ENCODE results near the gene CASTOR1.

Gene CASTOR1

GRCh38 chr22:30312053-30312452 is 22.7 kb upstream of the CASTOR1 start:
- no peak overlapping the region for H3K4me3 ChIP-seq (ENCODE audit: low read depth, low read length)
- DNase-seq (ENCODE audit: low read depth), result no peak
- no peak for TF ChIP-seq CTCF (IDR thresholded peaks at IDR 0.05; ENCODE audit: insufficient read depth, low read depth, low read length, missing control alignments)

- H3K4me3 ChIP-seq (ENCODE audit: low read depth, low read length), result no peak overlapping the region
- no peak for DNase-seq (ENCODE audit: low read depth)
- TF ChIP-seq CTCF (IDR thresholded peaks at IDR 0.05; ENCODE audit: insufficient read depth, low read depth, low read length, missing control alignments), result no peak
Measured at GRCh38 chr22:30310881-30311771, 21.8 kb upstream of the CASTOR1 start.

GRCh38 chr22:30309951-30310741 is 20.8 kb upstream of the CASTOR1 start:
- TF ChIP-seq CTCF (IDR thresholded peaks at IDR 0.05; ENCODE audit: insufficient read depth, low read depth, low read length, missing control alignments), result no peak
- H3K4me3 ChIP-seq (ENCODE audit: low read depth, low read length), result no peak overlapping the region
- peak; percentile 74 for DNase-seq (ENCODE audit: low read depth)

- peak; percentile 88 for DNase-seq (ENCODE audit: low read depth)
- TF ChIP-seq CTCF (IDR thresholded peaks at IDR 0.05; ENCODE audit: insufficient read depth, low read depth, low read length, missing control alignments), result no peak
Measured at GRCh38 chr22:30308518-30309230, 19.4 kb upstream of the CASTOR1 start.

GRCh38 chr22:30308093-30308492 is 18.8 kb upstream of the CASTOR1 start:
- TF ChIP-seq CTCF (IDR thresholded peaks at IDR 0.05; ENCODE audit: insufficient read depth, low read depth, low read length, missing control alignments), result no peak
- DNase-seq (ENCODE audit: low read depth), result no peak

More at GRCh38 chr22:30308518-30309230, 19.4 kb upstream of the CASTOR1 start:
- H3K4me3 ChIP-seq (ENCODE audit: low read depth, low read length), result no peak overlapping the region

GRCh38 chr22:30307041-30307574 is 17.8 kb upstream of the CASTOR1 start:
- peak; percentile 19 for DNase-seq (ENCODE audit: low read depth)
- H3K4me3 ChIP-seq (ENCODE audit: low read depth, low read length), result peak overlapping the region; percentile 37
- TF ChIP-seq CTCF (IDR thresholded peaks at IDR 0.05; ENCODE audit: insufficient read depth, low read depth, low read length, missing control alignments), result no peak

More at GRCh38 chr22:30308093-30308492, 18.8 kb upstream of the CASTOR1 start:
- no peak overlapping the region for H3K4me3 ChIP-seq (ENCODE audit: low read depth, low read length)

Measured in GM12865 (cell line).